HT1080 (cell line): Measurements from ENCODE around the gene SRPK1. TPM values are rescaled to one million over a fixed set of nuclear protein-coding genes. Genes with fewer than 3 reads are reported as not detected.
A peak's percentile ranks its signal among the peaks of the same experiment; 100 is the strongest.
"Not testable (repeated sequence)": the region's sequence is repeated elsewhere in the genome, so short reads cannot be mapped to it uniquely, and the experiment has no call there.

Source experiments
- DNase-seq: peaks from one replicate; pipeline ENCODE4 v3.0.0-alpha.2; 2015; ENCODE audit warnings: low read depth
- total RNA-seq: library from RNA; depleted of rRNA; stranded (reverse); fragments of >200 nt; shearing (Covaris generic); gene quantifications from 2 replicates; pipeline ENCODE4 v1.2.3, GENCODE V29; 2014

Gene SRPK1
- total RNA-seq, 1 experiment from 2014 or later: 72.3 TPM

DNA sequence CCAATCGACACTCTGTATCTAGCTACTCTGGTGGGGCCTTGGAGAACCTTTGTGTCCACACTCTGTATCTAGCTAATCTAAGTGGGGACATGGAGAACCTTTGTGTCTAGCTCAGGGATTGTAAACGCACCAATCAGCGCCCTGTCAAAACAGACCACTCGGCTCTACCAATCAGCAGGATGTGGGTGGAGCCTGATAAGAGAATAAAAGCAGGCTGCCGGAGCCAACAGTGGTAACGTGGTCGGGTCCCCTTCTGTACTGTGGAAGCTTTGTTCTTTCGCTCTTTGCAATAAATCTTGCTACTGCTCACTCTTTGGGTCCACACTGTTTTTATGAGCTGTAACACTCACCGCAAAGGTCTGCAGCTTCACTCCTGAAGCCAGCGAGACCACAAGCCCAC, 11.0 kb upstream of the SRPK1 start:
- not testable (repeated sequence) for DNase-seq

GRCh38 chr6:35931120-35931561, 10.2 kb upstream of the SRPK1 start:
- DNase-seq: no peak

GRCh38 chr6:35929601-35930000, 8.7 kb upstream of the SRPK1 start:
- no peak for DNase-seq

GRCh38 chr6:35926509-35927215, 5.8 kb upstream of the SRPK1 start:
- DNase-seq: no peak

GRCh38 chr6:35925961-35926360, 5.1 kb upstream of the SRPK1 start:
- DNase-seq: no peak

- DNase-seq: no peak
Measured at GRCh38 chr6:35924146-35924545, 3.2 kb upstream of the SRPK1 start.

GRCh38 chr6:35922139-35922554, 1.2 kb upstream of the SRPK1 start:
- no peak for DNase-seq

- peak; percentile 70 for DNase-seq
Measured at GRCh38 chr6:35919827-35920751, 809 bp downstream of the SRPK1 start.

- DNase-seq: no peak
Measured at GRCh38 chr6:35919085-35919826, 1.6 kb downstream of the SRPK1 start.

DNA sequence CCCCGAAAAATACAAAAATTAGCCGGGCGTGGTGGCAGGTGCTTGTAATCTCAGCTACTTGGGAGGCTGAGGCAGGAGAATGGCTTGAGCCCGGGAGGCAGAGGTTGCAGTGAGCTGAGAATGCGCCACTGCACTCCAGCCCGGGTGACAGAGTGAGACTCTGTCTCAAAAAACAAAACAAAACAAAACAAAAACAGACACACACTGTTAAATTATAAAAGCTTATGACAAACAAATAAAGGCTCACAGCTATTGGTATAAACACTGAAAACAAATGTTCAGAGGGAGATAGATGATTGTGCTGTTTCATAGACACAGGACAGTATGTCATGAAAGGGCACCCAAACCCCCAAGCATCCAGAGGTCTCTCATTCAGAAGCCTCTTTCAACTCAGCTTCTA, 4.0 kb downstream of the SRPK1 start:
- not testable (repeated sequence) for DNase-seq

- DNase-seq: no peak
Measured at GRCh38 chr6:35916056-35916455, 4.8 kb downstream of the SRPK1 start.

- DNase-seq: no peak
Measured at GRCh38 chr6:35914536-35914935, 6.4 kb downstream of the SRPK1 start.

DNA sequence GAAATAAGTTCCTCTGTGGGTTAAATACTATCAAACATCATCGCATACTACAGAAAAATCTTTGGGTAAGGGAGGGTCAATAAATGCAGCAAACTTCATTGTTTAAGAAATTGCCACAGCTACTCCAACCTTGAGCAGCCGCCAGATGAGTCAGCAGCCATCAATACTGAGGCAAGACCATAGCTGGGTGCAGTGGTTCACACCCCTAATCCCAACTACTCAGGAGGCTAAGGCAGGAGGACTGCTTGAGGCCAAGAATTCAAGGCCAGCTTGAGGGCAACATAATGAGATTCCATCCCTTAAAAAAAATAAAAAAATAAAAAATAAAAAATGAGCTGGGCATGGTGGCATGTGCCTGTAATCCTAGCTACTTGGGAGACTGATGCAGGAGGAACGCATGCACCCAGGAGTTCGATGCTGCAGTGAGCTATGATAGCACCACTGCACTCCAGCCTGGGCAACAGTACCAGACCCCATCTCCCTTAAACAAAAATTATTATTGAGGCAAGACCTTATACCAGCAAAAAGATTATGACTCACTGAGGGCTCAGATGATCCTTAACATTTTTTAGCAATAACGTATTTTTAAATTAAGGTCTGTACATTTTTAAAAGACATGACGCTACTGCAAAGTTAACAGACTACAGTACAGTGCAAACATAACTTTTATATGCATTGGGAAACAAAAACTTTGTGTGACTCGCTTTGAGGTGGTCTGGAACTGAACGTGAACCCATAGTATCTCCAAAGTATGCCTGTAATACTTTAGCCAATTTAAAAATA, 8.8 kb downstream of the SRPK1 start:
- DNase-seq: peak; percentile 8

DNA sequence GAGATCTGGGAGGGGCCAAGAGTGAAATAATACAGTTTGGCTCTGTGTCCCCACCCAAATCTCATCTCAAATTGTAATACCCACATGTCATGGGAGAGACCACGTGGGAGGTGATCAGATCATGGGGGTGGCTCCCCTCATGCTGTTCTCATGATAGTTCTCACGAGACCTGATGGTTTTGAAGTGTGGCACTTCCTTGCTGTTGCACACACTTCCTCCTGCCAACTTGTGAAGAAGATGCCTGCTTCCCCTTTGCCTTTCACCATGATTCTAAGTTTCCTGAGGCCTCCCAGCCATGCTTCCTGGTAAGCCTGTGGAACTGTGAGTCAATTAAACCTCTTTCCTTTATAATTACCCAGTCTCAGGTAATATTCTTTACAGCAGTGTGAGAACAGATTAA, 11.3 kb downstream of the SRPK1 start:
- not testable (repeated sequence) for DNase-seq

DNA sequence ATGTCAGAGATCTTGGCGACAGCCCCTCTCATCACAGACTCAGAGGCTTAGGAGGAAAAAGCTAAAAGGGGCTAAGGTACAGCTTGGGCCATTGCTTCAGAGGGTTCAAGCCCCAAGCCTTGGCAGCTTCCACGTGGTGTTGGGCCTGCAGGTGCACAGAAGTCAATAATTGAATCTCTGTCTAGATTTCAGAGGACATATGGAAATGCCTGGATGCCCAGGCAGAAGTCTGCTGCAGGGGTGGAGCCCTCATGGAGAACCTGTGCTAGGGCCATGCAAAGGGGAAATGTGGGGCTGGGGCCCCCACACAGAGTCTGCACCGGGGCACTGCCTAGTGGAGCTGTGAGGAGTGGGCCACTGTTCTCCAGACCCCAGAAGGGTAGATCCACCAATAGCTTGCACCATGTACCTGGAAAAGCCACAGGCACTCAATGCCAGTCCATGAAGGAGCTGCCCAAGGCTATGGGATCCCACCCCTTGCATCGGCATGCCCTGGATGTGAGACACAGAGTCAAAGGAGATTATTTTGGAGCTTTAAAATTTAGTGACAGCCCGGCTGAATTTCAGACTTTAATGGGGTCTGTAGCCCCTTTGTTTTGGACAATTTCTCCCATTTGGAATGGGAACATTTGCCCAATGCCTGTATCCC, 12.0 kb downstream of the SRPK1 start:
- not testable (repeated sequence) for DNase-seq

DNA sequence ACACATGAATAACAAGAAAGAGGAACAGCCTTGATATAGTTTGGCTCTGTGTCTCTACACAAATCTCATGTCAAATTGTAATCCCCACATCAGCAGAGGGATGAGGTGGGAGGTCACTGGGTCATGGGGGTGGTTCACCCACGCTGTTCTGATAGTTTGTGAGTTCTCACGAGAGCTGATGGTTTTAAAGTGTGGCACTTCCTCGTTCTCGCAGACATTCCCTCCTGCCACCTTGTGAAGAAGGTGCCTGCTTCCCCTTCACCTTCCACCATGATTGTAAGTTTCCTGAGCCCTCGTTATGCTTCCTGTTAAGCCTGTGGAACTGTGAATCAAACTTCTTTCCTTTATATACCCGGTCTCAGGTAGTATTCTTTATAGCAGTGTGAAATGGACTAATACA, 13.1 kb downstream of the SRPK1 start:
- DNase-seq: no peak

DNA sequence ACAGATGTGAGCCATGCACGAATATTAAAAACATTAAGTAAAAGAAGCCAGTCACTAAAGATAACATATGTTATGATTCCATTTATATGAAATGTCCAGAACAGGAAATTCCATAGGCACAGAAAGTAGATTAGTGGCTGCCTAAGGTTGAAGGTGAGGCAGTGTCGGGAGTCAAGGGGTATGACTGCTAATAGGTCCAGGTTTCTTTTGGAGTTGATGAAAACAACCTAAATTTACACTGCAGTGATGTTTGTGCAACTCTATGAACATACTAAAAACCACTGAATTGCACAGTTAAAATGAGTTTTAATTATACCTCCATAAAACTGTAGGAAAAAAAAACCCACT, 14.4 kb downstream of the SRPK1 start:
- no peak for DNase-seq

- no peak for DNase-seq
Measured at GRCh38 chr6:35905841-35906498, 14.9 kb downstream of the SRPK1 start.

GRCh38 chr6:35905141-35905785, 15.6 kb downstream of the SRPK1 start:
- DNase-seq: no peak
